Measurements from ENCODE around the gene STRN3.

DNA sequence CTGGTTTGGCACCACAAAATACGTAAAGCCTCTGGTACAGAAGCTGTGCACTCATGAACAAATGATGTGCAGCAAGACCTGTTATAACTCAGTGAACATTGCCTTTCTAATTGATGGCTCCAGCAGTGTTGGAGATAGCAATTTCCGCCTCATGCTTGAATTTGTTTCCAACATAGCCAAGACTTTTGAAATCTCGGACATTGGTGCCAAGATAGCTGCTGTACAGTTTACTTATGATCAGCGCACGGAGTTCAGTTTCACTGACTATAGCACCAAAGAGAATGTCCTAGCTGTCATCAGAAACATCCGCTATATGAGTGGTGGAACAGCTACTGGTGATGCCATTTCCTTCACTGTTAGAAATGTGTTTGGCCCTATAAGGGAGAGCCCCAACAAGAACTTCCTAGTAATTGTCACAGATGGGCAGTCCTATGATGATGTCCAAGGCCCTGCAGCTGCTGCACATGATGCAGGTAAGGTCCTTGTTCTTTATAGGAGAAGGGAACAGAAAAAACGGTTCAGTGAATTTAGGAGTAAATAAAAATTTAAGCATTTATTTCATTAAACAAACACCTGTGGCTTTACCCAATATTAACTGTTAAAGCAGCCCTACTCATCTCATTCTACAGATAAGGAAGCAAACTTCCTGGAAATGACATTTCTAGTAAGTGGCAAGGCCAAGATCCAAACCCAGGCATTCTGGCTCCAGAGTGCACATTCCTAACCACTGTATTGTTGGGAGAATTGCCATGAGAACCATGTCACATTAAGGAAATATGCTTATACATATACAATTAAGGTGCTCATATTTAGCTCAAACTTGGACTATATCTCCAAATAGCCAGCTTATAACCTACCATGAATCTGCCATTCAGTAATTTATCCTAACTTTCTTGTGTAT lies 140.1 kb downstream of the STRN3 start:
- TF ChIP-seq, protein P1, sequence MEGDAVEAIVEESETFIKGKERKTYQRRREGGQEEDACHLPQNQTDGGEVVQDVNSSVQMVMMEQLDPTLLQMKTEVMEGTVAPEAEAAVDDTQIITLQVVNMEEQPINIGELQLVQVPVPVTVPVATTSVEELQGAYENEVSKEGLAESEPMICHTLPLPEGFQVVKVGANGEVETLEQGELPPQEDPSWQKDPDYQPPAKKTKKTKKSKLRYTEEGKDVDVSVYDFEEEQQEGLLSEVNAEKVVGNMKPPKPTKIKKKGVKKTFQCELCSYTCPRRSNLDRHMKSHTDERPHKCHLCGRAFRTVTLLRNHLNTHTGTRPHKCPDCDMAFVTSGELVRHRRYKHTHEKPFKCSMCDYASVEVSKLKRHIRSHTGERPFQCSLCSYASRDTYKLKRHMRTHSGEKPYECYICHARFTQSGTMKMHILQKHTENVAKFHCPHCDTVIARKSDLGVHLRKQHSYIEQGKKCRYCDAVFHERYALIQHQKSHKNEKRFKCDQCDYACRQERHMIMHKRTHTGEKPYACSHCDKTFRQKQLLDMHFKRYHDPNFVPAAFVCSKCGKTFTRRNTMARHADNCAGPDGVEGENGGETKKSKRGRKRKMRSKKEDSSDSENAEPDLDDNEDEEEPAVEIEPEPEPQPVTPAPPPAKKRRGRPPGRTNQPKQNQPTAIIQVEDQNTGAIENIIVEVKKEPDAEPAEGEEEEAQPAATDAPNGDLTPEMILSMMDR (conservative IDR thresholded peaks at IDR 0.05; ENCODE audit: low read length) = no peak
- TF ChIP-seq EZH2phosphoT487 (IDR thresholded peaks at IDR 0.05; ENCODE audit: borderline replicate concordance, low read depth, low read length) = no peak

Measured in OCI-LY7 (cell line).